ENCODE data around the gene FASN.

FASN gene

GRCh38 chr17:82101301-82101715, 3.3 kb upstream of the FASN start:
- DNase-seq (ENCODE audit: low read depth), result no peak

- no peak for DNase-seq (ENCODE audit: low read depth)
Measured at GRCh38 chr17:82100502-82101298, 2.7 kb upstream of the FASN start.

- DNase-seq (ENCODE audit: low read depth), result no peak
Measured at GRCh38 chr17:82098939-82099763, 1.1 kb upstream of the FASN start.

- DNase-seq (ENCODE audit: low read depth), result no peak
Measured at GRCh38 chr17:82097919-82098168, 192 bp downstream of the FASN start.

- DNase-seq (ENCODE audit: low read depth), result peak; percentile 72
Measured at GRCh38 chr17:82097184-82097918, 685 bp downstream of the FASN start.

GRCh38 chr17:82096709-82097183, 1.3 kb downstream of the FASN start:
- no peak for DNase-seq (ENCODE audit: low read depth)

GRCh38 chr17:82095777-82096708, 2.0 kb downstream of the FASN start:
- no peak for DNase-seq (ENCODE audit: low read depth)

- no peak for DNase-seq (ENCODE audit: low read depth)
Measured at GRCh38 chr17:82094931-82095776, 2.9 kb downstream of the FASN start.

- DNase-seq (ENCODE audit: low read depth), result no peak
Measured at GRCh38 chr17:82092995-82093751, 4.9 kb downstream of the FASN start.

GRCh38 chr17:82092628-82092994, 5.4 kb downstream of the FASN start:
- no peak for DNase-seq (ENCODE audit: low read depth)

GRCh38 chr17:82092094-82092586, 5.9 kb downstream of the FASN start:
- no peak for DNase-seq (ENCODE audit: low read depth)

GRCh38 chr17:82091264-82092066, 6.6 kb downstream of the FASN start:
- DNase-seq (ENCODE audit: low read depth), result no peak

- DNase-seq (ENCODE audit: low read depth), result no peak
Measured at GRCh38 chr17:82090549-82091263, 7.3 kb downstream of the FASN start.

- no peak for DNase-seq (ENCODE audit: low read depth)
Measured at GRCh38 chr17:82089723-82090548, 8.1 kb downstream of the FASN start.

- no peak for DNase-seq (ENCODE audit: low read depth)
Measured at GRCh38 chr17:82088838-82089722, 9.0 kb downstream of the FASN start.
